ENCODE measurements around the gene SLC5A10.

GRCh38 chr17:19009970-19010369, 58.0 kb downstream of the SLC5A10 start:
- TF ChIP-seq CTCF (conservative IDR thresholded peaks at IDR 0.05) (no peak), EZH2 (IDR thresholded peaks at IDR 0.05; ENCODE audit: low read depth) (no peak)
